Uterus (tissue), 4 donors: ENCODE results near the gene TMEM141. TPM values are rescaled to one million over a fixed set of nuclear protein-coding genes. Genes with fewer than 3 reads are reported as not detected.

Experiments
- DNase-seq, 2 donors: peaks; one replicate each; pipeline ENCODE4 v3.0.0-alpha.2; 2019 to 2020
- H3K27ac ChIP-seq, 2 donors: fragments of 200-600 bp; sonication (generic); 1 replicate in 1 of 2; 2 replicates in 1 of 2; pipeline ENCODE4 v1.5.1; 2016 to 2018
- H3K27me3 ChIP-seq, 2 donors: fragments of 200-600 bp; sonication (generic); one replicate each; pipeline ENCODE4 v1.5.1; 2018 to 2019; ENCODE audit warnings: control low read depth in 1 of 2
- H3K36me3 ChIP-seq, 2 donors: fragments of 200-600 bp; sonication (generic); one replicate each; pipeline ENCODE4 v1.5.1; 2019; ENCODE audit warnings: control low read depth in 1 of 2
- H3K4me1 ChIP-seq, 2 donors: fragments of 200-600 bp; sonication (generic); one replicate each; pipeline ENCODE4 v1.5.1; 2018 to 2019; ENCODE audit warnings: control low read depth in 1 of 2
- H3K4me3 ChIP-seq, 2 donors: fragments of 200-600 bp; sonication (generic); 1 replicate in 1 of 2; 2 replicates in 1 of 2; pipeline ENCODE4 v1.5.1; 2018 to 2019; ENCODE audit warnings: mild to moderate bottlenecking in 1 of 2
- H3K9me3 ChIP-seq, 2 donors: fragments of 200-600 bp; sonication (generic); one replicate each; pipeline ENCODE4 v1.5.1; 2019; ENCODE audit warnings: control low read depth in 1 of 2
- CTCF ChIP-seq, 4 experiments: fragments of 200-600 bp in 2 of 4; fragments of 450-650 bp in 2 of 4; sonication (generic) in 2 of 4; IDR thresholded peaks; one replicate each; pipeline ENCODE4 v1.5.1; 2016 to 2019; ENCODE audit warnings: antibody characterized with exemption in 4 of 4, mild to moderate bottlenecking in 2 of 4, moderate library complexity in 1 of 4
- POLR2A ChIP-seq, 2 donors: fragments of 450-650 bp; IDR thresholded peaks; one replicate each; pipeline ENCODE4 v1.6.1; 2016; ENCODE audit warnings: antibody characterized with exemption in 2 of 2, mild to moderate bottlenecking in 1 of 2, moderate library complexity in 1 of 2
- intact Hi-C: fragments of 100-400 bp; cut with DNase I; formaldehyde crosslinking; loops from one replicate; pipeline ENCODE4 v1.15.1; 2023; ENCODE audit warnings: low total_unique reads
- total RNA-seq, 4 donors: library from RNA; depleted of rRNA in 3 of 4; stranded (reverse); fragments of >200 nt in 3 of 4; gene quantifications; one replicate each; pipeline versions ENCODE4 v1.1.0 to v1.2.4, GENCODE V29; 2014 to 2023
- donor health status: DM: yes; HTN: yes; CAD: no.

The TMEM141 gene
- total RNA-seq, 4 donors from 2014 or later: 3.5 to 48.9 (median 32.0) TPM

DNA sequence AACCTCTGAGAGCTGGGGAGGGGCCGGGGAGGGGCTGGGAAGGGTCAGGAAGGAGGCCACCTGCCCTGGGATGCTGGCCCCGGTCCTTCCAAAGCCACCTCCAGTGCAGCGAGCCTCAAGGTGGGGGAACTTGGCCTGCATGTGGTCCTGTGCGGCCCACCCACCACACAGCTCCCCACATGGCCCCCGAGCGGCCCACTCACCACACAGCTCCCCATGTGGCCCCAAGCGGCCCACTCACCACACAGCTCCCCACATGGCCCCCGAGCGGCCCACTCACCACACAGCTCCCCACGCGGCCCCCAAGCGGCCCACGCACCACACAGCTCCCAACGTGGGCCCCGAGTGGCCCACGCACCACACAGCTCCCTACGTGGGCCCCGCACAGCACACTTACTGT, 46.4 kb upstream of the TMEM141 start:
- no peak for TF ChIP-seq POLR2A (IDR thresholded peaks at IDR 0.05)
- no peak for TF ChIP-seq CTCF (IDR thresholded peaks at IDR 0.05)
- no peak for DNase-seq
- no peaks in the 10 kb centered on the region for H3K36me3 ChIP-seq
- H3K4me1 ChIP-seq: peaks cover 0 to 7% of the 10 kb centered on the region in 2 donors
- H3K9me3 ChIP-seq: no peaks in the 10 kb centered on the region
- peak overlapping the region in 1 of 2 donors; percentile 64 for H3K27ac ChIP-seq
- intact Hi-C loops: no loop called here
- peak overlapping the region in 1 of 2 donors; percentile 9 for H3K4me3 ChIP-seq
- H3K27me3 ChIP-seq: peaks cover 0 to 18% of the 10 kb centered on the region in 2 donors

DNA sequence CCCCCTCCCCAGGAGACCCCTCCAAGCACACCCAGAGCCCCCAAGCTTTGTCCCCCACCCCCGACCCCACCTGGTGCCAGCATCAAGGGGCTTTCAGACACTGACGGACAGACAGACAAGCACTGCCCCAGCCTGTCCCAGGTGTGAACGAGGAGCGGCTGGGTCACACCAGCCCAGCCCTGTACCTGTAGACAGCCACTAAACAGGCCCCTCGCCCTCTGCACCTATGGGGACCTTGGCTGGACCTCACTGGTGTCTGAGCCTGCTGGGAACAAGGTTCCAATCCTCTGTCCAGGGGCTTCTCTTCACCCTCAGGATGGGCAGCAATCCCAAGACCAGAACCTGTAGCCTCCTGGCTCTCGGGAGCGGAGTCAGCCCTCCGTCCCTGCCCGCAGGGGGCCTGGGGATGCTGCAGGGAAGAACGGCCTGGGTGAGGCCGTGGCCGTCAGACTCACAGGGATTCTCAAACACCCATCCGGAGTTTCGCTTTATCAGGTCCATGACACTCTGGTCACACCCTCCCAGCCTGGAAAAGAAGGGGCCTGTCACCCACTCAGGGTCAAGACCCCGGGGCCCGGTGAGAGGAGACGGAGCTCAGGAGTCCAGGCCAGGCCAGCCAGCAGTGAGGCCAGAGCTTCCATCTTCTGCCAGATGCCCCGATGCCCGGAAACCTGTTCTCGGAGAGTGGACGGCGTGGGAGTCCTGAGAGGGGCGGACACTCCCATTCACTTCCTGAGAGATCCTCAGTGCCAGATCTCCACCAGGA, 45.6 kb upstream of the TMEM141 start:
- H3K4me3 ChIP-seq: no peak overlapping the region
- H3K27me3 ChIP-seq: peaks cover 0 to 18% of the 10 kb centered on the region in 2 donors
- no peaks in the 10 kb centered on the region for H3K9me3 ChIP-seq
- intact Hi-C loops: no loop called here
- H3K36me3 ChIP-seq: no peaks in the 10 kb centered on the region
- peaks cover 0 to 7% of the 10 kb centered on the region in 2 donors for H3K4me1 ChIP-seq
- H3K27ac ChIP-seq: peak overlapping the region in 1 of 2 donors; percentile 64
- peak in 1 of 2 donors; percentile 44 for DNase-seq
- TF ChIP-seq CTCF (IDR thresholded peaks at IDR 0.05) (no peak), POLR2A (IDR thresholded peaks at IDR 0.05) (no peak)

DNA sequence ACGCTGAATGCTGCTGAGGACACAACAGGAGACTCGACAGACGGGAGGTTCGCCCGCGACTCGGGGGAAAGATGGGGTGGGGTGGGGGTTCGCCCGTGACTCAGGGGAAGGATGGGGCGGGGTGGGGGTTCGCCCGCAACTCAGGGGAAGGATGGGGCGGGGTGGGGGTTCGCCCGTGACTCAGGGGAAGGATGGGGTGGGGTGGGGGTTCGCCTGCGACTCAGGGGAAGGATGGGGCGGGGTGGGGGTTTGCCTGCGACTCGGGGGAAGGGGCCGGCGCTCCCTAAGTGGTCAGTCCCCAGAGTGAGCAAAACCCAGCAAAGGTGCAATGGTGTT, 45.0 kb upstream of the TMEM141 start:
- H3K4me1 ChIP-seq: peaks cover 0 to 4% of the 10 kb centered on the region in 2 donors
- H3K27me3 ChIP-seq: peaks cover 0 to 14% of the 10 kb centered on the region in 2 donors
- no peak for DNase-seq

GRCh38 chr9:136746621-136747020, 44.5 kb upstream of the TMEM141 start:
- Histone ChIP-seq H3K9me3 (no peaks in the 10 kb centered on the region), H3K27ac (no peak overlapping the region), H3K27me3 (peaks cover 0 to 9% of the 10 kb centered on the region in 2 donors), H3K4me3 (no peak overlapping the region), H3K4me1 (no peaks in the 10 kb centered on the region), H3K36me3 (no peaks in the 10 kb centered on the region)
- no peak for TF ChIP-seq POLR2A (IDR thresholded peaks at IDR 0.05)
- no peak for TF ChIP-seq CTCF (IDR thresholded peaks at IDR 0.05)
- intact Hi-C loops: no loop called here
- DNase-seq: no peak

More for the DNA sequence above, 45.0 kb upstream of the TMEM141 start:
- no peaks in the 10 kb centered on the region for H3K36me3 ChIP-seq
- intact Hi-C loops: no loop called here
- no peak for TF ChIP-seq POLR2A (IDR thresholded peaks at IDR 0.05)
- TF ChIP-seq CTCF (IDR thresholded peaks at IDR 0.05): no peak
- no peaks in the 10 kb centered on the region for H3K9me3 ChIP-seq
- no peak overlapping the region for H3K27ac ChIP-seq
- no peak overlapping the region for H3K4me3 ChIP-seq

DNA sequence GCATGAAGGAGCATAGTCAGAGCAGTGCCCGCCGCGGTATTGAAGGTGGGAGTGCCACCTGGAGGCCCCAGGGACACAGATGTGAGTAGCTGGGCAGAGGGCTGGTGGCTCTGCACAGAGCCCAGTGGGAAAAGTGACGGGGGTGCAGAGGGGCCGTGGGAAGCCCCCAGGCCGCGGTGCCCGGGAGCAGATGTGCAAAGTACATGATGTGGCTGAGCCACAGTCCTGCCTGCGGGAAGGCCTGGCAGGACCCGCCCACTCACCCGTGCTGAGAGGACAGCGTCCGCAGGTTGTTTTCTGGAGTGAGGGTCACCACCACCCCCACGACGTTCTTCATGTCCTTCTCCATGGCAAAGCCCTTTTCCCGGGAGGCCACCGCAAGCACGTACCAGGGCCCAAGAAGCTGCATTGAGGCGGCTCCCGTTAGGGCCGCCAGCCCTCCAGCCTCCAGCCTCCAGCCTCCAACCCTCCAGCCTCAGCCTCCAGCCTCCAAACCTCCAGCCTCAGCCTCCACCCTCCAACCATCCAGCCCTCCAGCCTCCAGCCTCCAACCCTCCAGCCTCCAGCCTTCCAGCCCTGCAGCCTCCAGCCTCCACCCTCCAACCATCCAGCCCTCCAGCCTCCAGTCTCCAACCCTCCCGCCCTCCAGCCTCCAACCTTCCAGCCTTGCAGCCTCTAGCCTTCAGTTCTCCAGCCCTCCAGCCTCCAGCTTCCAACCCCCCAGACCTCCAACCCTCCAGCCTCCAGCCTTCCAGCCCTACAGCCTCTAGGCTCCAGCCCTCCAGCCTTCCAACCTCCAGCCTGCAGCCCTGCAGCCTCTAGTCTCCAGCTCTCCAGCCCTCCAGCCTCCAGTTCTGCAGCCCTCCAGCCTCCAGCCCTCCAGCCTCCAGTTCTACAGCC, 43.7 kb upstream of the TMEM141 start:
- no peaks in the 10 kb centered on the region for H3K36me3 ChIP-seq
- H3K9me3 ChIP-seq: no peaks in the 10 kb centered on the region
- H3K27ac ChIP-seq: peak overlapping the region in 1 of 2 donors; percentile 5
- no peak for DNase-seq
- H3K4me3 ChIP-seq: no peak overlapping the region
- TF ChIP-seq CTCF (IDR thresholded peaks at IDR 0.05) (no peak), POLR2A (IDR thresholded peaks at IDR 0.05) (no peak)
- no peaks in the 10 kb centered on the region for H3K4me1 ChIP-seq
- intact Hi-C loops: no loop called here
- H3K27me3 ChIP-seq: peaks cover 0 to 1% of the 10 kb centered on the region in 2 donors
